K562 (cell line): ENCODE data around the gene LRRC61. TPM values are rescaled to one million over a fixed set of nuclear protein-coding genes. Genes with fewer than 3 reads are reported as not detected.
A peak's percentile ranks its signal among the peaks of the same experiment; 100 is the strongest.

Experiments
- ATF4 ChIP-seq: fragments of 450-650 bp; formaldehyde crosslinking; IDR thresholded peaks from 2 replicates; pipeline ENCODE4 v1.4.0; 2022; ENCODE audit warnings: mild to moderate bottlenecking, moderate library complexity
- COPS2 ChIP-seq: fragments of 450-650 bp; conservative IDR thresholded peaks from 2 replicates; pipeline ENCODE4 v1.6.1; 2016; ENCODE audit warnings: mild to moderate bottlenecking, moderate library complexity
- E2F3 ChIP-seq: fragments of 250-450 bp; sonication (Bioruptor Pico); IDR thresholded peaks from 2 replicates; pipeline ENCODE4 v1.4.0; 2020; ENCODE audit warnings: mild to moderate bottlenecking
- EGR1 ChIP-seq: fragments of 450-650 bp; conservative IDR thresholded peaks from 2 replicates; pipeline ENCODE4 v1.6.1; 2017; ENCODE audit warnings: mild to moderate bottlenecking
- FOXP1 ChIP-seq: sonication (generic); formaldehyde crosslinking; IDR thresholded peaks from 2 replicates; pipeline ENCODE4 v1.8.0; 2022; ENCODE audit warnings: mild to moderate bottlenecking, missing genetic modification reagents
- GABPA ChIP-seq: fragments of 200-800 bp; sonication (Bioruptor generic); conservative IDR thresholded peaks from 2 replicates; pipeline ENCODE4 v1.6.1; 2016; ENCODE audit warnings: low read depth, missing genetic modification characterization, missing compliant biosample characterization
- HOMEZ ChIP-seq: fragments of 250-450 bp; sonication (Bioruptor Pico); IDR thresholded peaks from 2 replicates; pipeline ENCODE4 v1.4.0; 2020; ENCODE audit warnings: mild to moderate bottlenecking, moderate library complexity
- JUND ChIP-seq, 2 experiments: IDR thresholded peaks; 2 replicates in 1 of 2; 3 replicates in 1 of 2; pipeline ENCODE4 v1.6.1; 2011; ENCODE audit warnings: borderline replicate concordance in 2 of 2, low read depth in 2 of 2, low read length in 2 of 2, improper control_type of control experiment in 1 of 2, missing biosample characterization in 1 of 2, missing genetic modification characterization in 1 of 2, missing genetic modification reagents in 1 of 2
- POLR2G ChIP-seq: fragments of 200-400 bp; formaldehyde crosslinking; IDR thresholded peaks from 2 replicates; pipeline ENCODE4 v1.6.1; 2017; ENCODE audit warnings: low read depth, mild to moderate bottlenecking, antibody characterized with exemption, low read length, moderate library complexity
- SUPT5H ChIP-seq: fragments of 450-650 bp; IDR thresholded peaks from 2 replicates; pipeline ENCODE4 v1.6.1; 2016
- ZMIZ1 ChIP-seq, 2 experiments: fragments of 150-350 bp in 1 of 2; IDR thresholded peaks; 2 replicates each; pipeline ENCODE4 v1.6.1; 2012 to 2016; ENCODE audit warnings: low read depth in 2 of 2, low read length in 2 of 2, mild to moderate bottlenecking in 1 of 2, moderate library complexity in 1 of 2
- ZNF395 ChIP-seq: fragments of 200-800 bp; sonication (Bioruptor generic); IDR thresholded peaks from 2 replicates; pipeline ENCODE4 v1.6.1; 2017; ENCODE audit warnings: missing genetic modification characterization, missing compliant biosample characterization
- ZNF655 ChIP-seq: fragments of 250-450 bp; sonication (Bioruptor Pico); IDR thresholded peaks from 2 replicates; pipeline ENCODE4 v1.5.0; 2021
- polyA plus RNA-seq, 8 experiments: library from polyadenylated mRNA; depleted of rRNA in 4 of 8; stranded (reverse) in 5 of 8; unstranded in 3 of 8; fragments of >200 nt; fragmentation: Nextera tagmentation in 2 of 8; fragmentation: Illumina TruSeq in 1 of 8; extraction: Ambion mirVana in 2 of 8; extraction: Trizol in 1 of 8; gene quantifications; 2 replicates each; pipeline versions ENCODE4 v1.2.1 to v1.2.3, GENCODE V29; 2011 to 2014; ENCODE audit warnings: inconsistent platforms in 1 of 8, missing spikeins in 1 of 8
- total RNA-seq, 7 experiments: library from RNA; depleted of rRNA in 6 of 7; stranded (reverse); fragments of >200 nt in 6 of 7; fragmentation: Illumina TruSeq in 2 of 7; extraction: Trizol in 2 of 7; gene quantifications; 2 replicates each; pipeline versions ENCODE4 v1.2.1 to v1.2.3, GENCODE V29; 2011 to 2021; ENCODE audit warnings: low replicate concordance in 1 of 7
- TF ChIP-seq, protein P1 (sequence below), 3 experiments: IDR thresholded peaks in 2 of 3; conservative IDR thresholded peaks in 1 of 3; 2 replicates each; pipeline ENCODE4 v1.5.1; 2011 to 2012; ENCODE audit warnings: low read length in 3 of 3, mild to moderate bottlenecking in 3 of 3, control low read depth in 2 of 3, improper control_type of control experiment in 1 of 3, inconsistent platforms in 1 of 3, low read depth in 1 of 3, mixed read lengths in 1 of 3, moderate library complexity in 1 of 3; ENCODE audit not compliant: insufficient read depth in 2 of 3

LRRC61 gene
- total and polyA plus RNA-seq, 9 of the 15 experiments (the other 6 are each of a cell fraction or from before 2014, with no cell fraction given), result 1.3 to 55.2 (median 35.2) TPM

GRCh38 chr7:150378853-150379440 lies 55.8 kb downstream of the LRRC61 start, which contains the start of gene ZNF775 (continued):
- TF ChIP-seq ZNF395 (0 out of 2 replicates have a peak, but pooled peaks have one; percentile 14), ZNF655 (no peak), SUPT5H (peak; percentile 92), POLR2G (peak; percentile 97), COPS2 (no peak), HOMEZ (0 out of 2 replicates have a peak, but pooled peaks have one; percentile 10), GABPA (peak; percentile 29; the same call in 1 of the 2 replicates), FOXP1 (CRISPR knock-in tag) (peak; percentile 31; the same call in 1 of the 2 replicates), EGR1 (peak; percentile 39; the same call in 1 of the 2 replicates), ZMIZ1 (IDR thresholded peaks at IDR 0.05; ENCODE audit: low read depth in 2 of 2, low read length in 2 of 2) (0 out of 4 replicates have a peak, but pooled peaks of 1 of the 2 experiments have one; percentile 3), ATF4 (CRISPR knock-in tag) (peak; percentile 55; the same call in 1 of the 2 replicates), JUND (IDR thresholded peaks at IDR 0.05; ENCODE audit: borderline replicate concordance, low read depth, low read length) (0 out of 2 replicates have a peak, but pooled peaks have one; percentile 7), JUND (tag; IDR thresholded peaks at IDR 0.05; ENCODE audit: borderline replicate concordance, low read depth, low read length) (0 out of 3 replicates have a peak, but pooled peaks have one; percentile 8), E2F3 (peak; percentile 18; the same call in 1 of the 2 replicates)
- TF ChIP-seq, protein P1, sequence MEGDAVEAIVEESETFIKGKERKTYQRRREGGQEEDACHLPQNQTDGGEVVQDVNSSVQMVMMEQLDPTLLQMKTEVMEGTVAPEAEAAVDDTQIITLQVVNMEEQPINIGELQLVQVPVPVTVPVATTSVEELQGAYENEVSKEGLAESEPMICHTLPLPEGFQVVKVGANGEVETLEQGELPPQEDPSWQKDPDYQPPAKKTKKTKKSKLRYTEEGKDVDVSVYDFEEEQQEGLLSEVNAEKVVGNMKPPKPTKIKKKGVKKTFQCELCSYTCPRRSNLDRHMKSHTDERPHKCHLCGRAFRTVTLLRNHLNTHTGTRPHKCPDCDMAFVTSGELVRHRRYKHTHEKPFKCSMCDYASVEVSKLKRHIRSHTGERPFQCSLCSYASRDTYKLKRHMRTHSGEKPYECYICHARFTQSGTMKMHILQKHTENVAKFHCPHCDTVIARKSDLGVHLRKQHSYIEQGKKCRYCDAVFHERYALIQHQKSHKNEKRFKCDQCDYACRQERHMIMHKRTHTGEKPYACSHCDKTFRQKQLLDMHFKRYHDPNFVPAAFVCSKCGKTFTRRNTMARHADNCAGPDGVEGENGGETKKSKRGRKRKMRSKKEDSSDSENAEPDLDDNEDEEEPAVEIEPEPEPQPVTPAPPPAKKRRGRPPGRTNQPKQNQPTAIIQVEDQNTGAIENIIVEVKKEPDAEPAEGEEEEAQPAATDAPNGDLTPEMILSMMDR (IDR thresholded peaks at IDR 0.05 in 2 of 3, conservative IDR thresholded peaks at IDR 0.05 in 1 of 3; ENCODE audit: insufficient read depth in 2 of 3, low read depth in 1 of 3, low read length in 3 of 3), result peak in 2 of 3 experiments; percentile 9 to 14; a peak in 1 of 6 replicates
